ENCODE data around the gene BOLA1. TPM values are rescaled to one million over a fixed set of nuclear protein-coding genes. Genes with fewer than 3 reads are reported as not detected.
"Not testable (repeated sequence)": the region's sequence is repeated elsewhere in the genome, so short reads cannot be mapped to it uniquely, and the experiment has no call there.

BOLA1 gene, protein sequence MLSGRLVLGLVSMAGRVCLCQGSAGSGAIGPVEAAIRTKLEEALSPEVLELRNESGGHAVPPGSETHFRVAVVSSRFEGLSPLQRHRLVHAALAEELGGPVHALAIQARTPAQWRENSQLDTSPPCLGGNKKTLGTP
- total RNA-seq (2014; rRNA removed; shearing (Covaris generic)) (13.4 and 18.4 TPM in 2 replicates), polyA plus RNA-seq (2016; fragmentation: Nextera tagmentation; extraction: Ambion mirVana) (23.1 and 26.2 TPM in 2 replicates)
- long read RNA-seq, transcript BOLA1-202 (2 exons, 859 nt): major isoform, 9 of 12 reads
- long read RNA-seq, partial matches to known transcripts: 1 of 12 reads
- long read RNA-seq, other reads (novel, unspliced or antisense): 1 of 12 reads

DNA sequence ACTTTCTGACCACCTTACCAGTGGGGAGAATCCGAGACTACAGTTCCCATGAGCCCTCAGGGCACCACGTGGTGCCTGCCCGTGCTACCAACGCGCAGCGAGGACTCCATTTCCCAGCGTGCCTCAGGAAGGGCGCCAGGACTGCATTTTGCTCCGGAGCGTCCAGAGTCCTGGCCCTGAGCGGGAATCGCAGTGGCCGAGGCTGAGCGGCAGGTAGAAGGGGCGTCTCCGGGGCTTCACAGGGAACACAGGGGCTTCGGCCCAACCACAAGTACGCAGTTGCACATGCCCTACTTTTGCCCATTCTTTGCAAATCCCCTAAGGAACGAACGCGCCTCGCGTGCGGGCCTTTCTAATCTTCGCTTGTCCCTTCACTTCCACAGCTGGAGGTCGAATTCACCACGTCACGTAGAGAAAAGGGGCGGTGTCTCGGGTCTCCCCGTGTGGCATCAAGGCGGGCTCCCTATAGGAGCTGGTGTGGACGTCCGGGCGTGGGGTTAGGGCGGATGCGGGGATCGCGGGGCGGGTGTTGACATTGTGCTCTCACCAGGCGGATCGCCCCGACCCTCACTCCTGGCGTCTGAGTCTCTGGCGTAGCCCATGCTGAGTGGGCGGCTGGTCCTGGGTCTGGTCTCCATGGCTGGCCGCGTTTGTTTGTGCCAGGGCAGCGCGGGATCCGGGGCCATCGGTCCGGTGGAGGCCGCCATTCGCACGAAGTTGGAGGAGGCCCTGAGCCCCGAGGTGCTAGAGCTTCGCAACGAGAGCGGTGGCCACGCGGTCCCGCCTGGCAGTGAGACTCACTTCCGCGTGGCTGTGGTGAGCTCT is at the start of gene BOLA1:
Gene BOLA1, plus strand, starts transcription at position 109 of the 825 bp plus-strand sequence. Its CDS starts 492 bp downstream, at position 601.
- H3K4me3 Mint-ChIP-seq: peak within 1 kb of the TSS; percentile 77
- peaks cover 4% of the 10 kb centered on the region; the same call in 1 of the 2 replicates for H3K4me1 ChIP-seq (ENCODE audit: insufficient read depth)
- H3K4me1 Mint-ChIP-seq: peaks cover 20% of the 10 kb centered on the region
- H3K4me3 ChIP-seq: peak within 1 kb of the TSS; percentile 68
- no peaks in the 10 kb centered on the region for H3K27me3 ChIP-seq (ENCODE audit: insufficient read depth)
- peak within 1 kb of the TSS; percentile 67 for H2AFZ ChIP-seq
- H3K9me3 Mint-ChIP-seq: no peaks in the 10 kb centered on the region
- peak within 1 kb of the TSS; percentile 84 for H3K4me2 ChIP-seq
- peaks cover 7% of the 10 kb centered on the region; the same call in 2 of the 3 replicates for H3K36me3 Mint-ChIP-seq (ENCODE audit: low read depth)
- peak within 1 kb of the TSS; percentile 72; the same call in 1 of the 2 replicates for H3K27ac ChIP-seq (ENCODE audit: low read depth)
- H3K9me2 ChIP-seq (ENCODE audit: insufficient read depth): peaks cover 4% of the 10 kb centered on the region; the same call in 1 of the 2 replicates
- TF ChIP-seq, protein P1, sequence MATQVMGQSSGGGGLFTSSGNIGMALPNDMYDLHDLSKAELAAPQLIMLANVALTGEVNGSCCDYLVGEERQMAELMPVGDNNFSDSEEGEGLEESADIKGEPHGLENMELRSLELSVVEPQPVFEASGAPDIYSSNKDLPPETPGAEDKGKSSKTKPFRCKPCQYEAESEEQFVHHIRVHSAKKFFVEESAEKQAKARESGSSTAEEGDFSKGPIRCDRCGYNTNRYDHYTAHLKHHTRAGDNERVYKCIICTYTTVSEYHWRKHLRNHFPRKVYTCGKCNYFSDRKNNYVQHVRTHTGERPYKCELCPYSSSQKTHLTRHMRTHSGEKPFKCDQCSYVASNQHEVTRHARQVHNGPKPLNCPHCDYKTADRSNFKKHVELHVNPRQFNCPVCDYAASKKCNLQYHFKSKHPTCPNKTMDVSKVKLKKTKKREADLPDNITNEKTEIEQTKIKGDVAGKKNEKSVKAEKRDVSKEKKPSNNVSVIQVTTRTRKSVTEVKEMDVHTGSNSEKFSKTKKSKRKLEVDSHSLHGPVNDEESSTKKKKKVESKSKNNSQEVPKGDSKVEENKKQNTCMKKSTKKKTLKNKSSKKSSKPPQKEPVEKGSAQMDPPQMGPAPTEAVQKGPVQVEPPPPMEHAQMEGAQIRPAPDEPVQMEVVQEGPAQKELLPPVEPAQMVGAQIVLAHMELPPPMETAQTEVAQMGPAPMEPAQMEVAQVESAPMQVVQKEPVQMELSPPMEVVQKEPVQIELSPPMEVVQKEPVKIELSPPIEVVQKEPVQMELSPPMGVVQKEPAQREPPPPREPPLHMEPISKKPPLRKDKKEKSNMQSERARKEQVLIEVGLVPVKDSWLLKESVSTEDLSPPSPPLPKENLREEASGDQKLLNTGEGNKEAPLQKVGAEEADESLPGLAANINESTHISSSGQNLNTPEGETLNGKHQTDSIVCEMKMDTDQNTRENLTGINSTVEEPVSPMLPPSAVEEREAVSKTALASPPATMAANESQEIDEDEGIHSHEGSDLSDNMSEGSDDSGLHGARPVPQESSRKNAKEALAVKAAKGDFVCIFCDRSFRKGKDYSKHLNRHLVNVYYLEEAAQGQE (IDR thresholded peaks at IDR 0.05; ENCODE audit: unreplicated experiment): peak; percentile 25
- TF ChIP-seq, protein P2, sequence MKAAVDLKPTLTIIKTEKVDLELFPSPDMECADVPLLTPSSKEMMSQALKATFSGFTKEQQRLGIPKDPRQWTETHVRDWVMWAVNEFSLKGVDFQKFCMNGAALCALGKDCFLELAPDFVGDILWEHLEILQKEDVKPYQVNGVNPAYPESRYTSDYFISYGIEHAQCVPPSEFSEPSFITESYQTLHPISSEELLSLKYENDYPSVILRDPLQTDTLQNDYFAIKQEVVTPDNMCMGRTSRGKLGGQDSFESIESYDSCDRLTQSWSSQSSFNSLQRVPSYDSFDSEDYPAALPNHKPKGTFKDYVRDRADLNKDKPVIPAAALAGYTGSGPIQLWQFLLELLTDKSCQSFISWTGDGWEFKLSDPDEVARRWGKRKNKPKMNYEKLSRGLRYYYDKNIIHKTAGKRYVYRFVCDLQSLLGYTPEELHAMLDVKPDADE (IDR thresholded peaks at IDR 0.05): peak; percentile 98
- TF ChIP-seq CREB1 (CRISPR knock-in tag; IDR thresholded peaks at IDR 0.05; ENCODE audit: low read depth) (peak; percentile 85), EZH2 (IDR thresholded peaks at IDR 0.05; ENCODE audit: low read depth, unreplicated experiment) (no peak), POLR2AphosphoS5 (IDR thresholded peaks at IDR 0.05; ENCODE audit: low read depth) (peak; percentile 84)
- H3K79me2 ChIP-seq (replicated peaks; ENCODE audit: insufficient read depth): no peaks in the 10 kb centered on the region
- peak; percentile 99 for DNase-seq (ENCODE audit: low spot score)
- H3K36me3 ChIP-seq (ENCODE audit: insufficient read depth): no peaks in the 10 kb centered on the region
- peak; percentile 95 for ATAC-seq
- peaks cover 19% of the 10 kb centered on the region for H3K27me3 Mint-ChIP-seq (ENCODE audit: insufficient read depth, low read depth, poor library complexity)
- peaks cover 4% of the 10 kb centered on the region; the same call in 1 of the 2 replicates for H3F3A ChIP-seq (replicated peaks; ENCODE audit: low read depth)
- H3K27ac Mint-ChIP-seq: peak within 1 kb of the TSS; percentile 92
- H4K20me1 ChIP-seq (replicated peaks; ENCODE audit: insufficient read depth): no peaks in the 10 kb centered on the region

DNA sequence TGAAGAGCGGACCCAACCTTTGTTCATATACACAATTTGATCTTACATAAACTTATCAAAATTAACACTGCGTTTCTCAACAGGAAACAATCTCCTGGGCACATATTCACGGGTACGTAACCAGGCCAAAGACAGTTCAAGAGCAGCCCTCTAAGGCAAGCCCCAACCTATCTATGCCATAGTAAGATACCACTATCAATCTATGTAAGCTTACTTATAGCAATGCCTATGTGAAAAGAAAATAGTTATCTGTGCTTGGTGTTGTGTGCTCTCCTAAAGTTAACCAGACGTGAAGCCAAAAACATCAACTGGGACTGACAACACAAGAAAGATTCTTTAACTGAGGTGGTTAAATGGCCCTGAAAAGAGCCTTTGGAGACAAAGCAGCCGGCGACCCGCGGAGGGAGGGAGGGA is 49.4 kb upstream of the BOLA1 start:
- H3K4me2 ChIP-seq: peak overlapping the region; percentile 95
- H3K27me3 ChIP-seq (ENCODE audit: insufficient read depth): no peaks in the 10 kb centered on the region
- H2AFZ ChIP-seq: no peak overlapping the region
- H3K79me2 ChIP-seq (replicated peaks; ENCODE audit: insufficient read depth): peaks cover 48% of the 10 kb centered on the region
- H3K4me1 Mint-ChIP-seq: peaks cover 40% of the 10 kb centered on the region
- H3K4me3 Mint-ChIP-seq: peak overlapping the region; percentile 85
- ATAC-seq (no peak), DNase-seq (ENCODE audit: low spot score) (peak; percentile 5)
- TF ChIP-seq EZH2phosphoT487 (IDR thresholded peaks at IDR 0.05; ENCODE audit: unreplicated experiment) (no peak), POLR2AphosphoS5 (IDR thresholded peaks at IDR 0.05; ENCODE audit: low read depth) (no peak)
- peaks cover 14% of the 10 kb centered on the region for H4K20me1 ChIP-seq (replicated peaks; ENCODE audit: insufficient read depth)
- peaks cover 3% of the 10 kb centered on the region; the same call in 1 of the 2 replicates for H3F3A ChIP-seq (replicated peaks; ENCODE audit: low read depth)
- H3K9me2 ChIP-seq (ENCODE audit: insufficient read depth): no peaks in the 10 kb centered on the region
- H3K9me3 Mint-ChIP-seq: no peaks in the 10 kb centered on the region; the same call in 2 of the 3 replicates
- peaks cover 35% of the 10 kb centered on the region for H3K4me1 ChIP-seq (ENCODE audit: insufficient read depth)
- peaks cover 13% of the 10 kb centered on the region for H3K36me3 Mint-ChIP-seq (ENCODE audit: low read depth)
- H3K36me3 ChIP-seq (ENCODE audit: insufficient read depth): no peaks in the 10 kb centered on the region
- peak overlapping the region; percentile 96 for H3K4me3 ChIP-seq
- peak overlapping the region; percentile 93 for H3K27ac ChIP-seq (ENCODE audit: low read depth)
- peak overlapping the region; percentile 94 for H3K27ac Mint-ChIP-seq
- H3K27me3 Mint-ChIP-seq (ENCODE audit: insufficient read depth, low read depth, poor library complexity): peaks cover 19% of the 10 kb centered on the region

DNA sequence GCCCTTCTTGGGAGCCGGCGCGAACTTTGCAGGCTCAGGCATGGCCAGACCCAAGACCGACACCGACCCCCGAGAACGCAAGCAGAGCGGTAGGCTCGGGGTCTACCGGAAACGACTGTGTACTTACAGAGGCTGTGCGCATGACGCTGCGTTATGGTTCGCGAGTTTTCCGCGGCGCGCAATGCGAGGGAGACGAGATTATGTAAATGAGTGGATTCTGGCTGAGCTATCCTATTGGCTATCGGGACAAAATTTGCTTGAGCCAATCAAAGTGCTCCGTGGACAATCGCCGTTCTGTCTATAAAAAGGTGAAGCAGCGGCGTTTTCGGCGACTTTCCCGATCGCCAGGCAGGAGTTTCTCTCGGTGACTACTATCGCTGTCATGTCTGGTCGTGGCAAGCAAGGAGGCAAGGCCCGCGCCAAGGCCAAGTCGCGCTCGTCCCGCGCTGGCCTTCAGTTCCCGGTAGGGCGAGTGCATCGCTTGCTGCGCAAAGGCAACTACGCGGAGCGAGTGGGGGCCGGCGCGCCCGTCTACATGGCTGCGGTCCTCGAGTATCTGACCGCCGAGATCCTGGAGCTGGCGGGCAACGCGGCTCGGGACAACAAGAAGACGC is 48.5 kb upstream of the BOLA1 start:
- ATAC-seq: peak; percentile 45
- not testable (repeated sequence) for H3K27ac ChIP-seq (ENCODE audit: low read depth); DNase-seq (ENCODE audit: low spot score); H3K36me3 ChIP-seq (ENCODE audit: insufficient read depth); H3K27me3 ChIP-seq (ENCODE audit: insufficient read depth); H3K4me3 Mint-ChIP-seq; H3K27ac Mint-ChIP-seq; H3K36me3 Mint-ChIP-seq (ENCODE audit: low read depth); H3K4me3 ChIP-seq; H3F3A ChIP-seq (replicated peaks; ENCODE audit: low read depth); H2AFZ ChIP-seq; H3K4me2 ChIP-seq; H3K9me2 ChIP-seq (ENCODE audit: insufficient read depth); H3K9me3 Mint-ChIP-seq
- Histone ChIP-seq H3K4me1 (ENCODE audit: insufficient read depth) (peaks cover 32% of the 10 kb centered on the region), H3K79me2 (replicated peaks; ENCODE audit: insufficient read depth) (peaks cover 44% of the 10 kb centered on the region), H4K20me1 (replicated peaks; ENCODE audit: insufficient read depth) (peaks cover 14% of the 10 kb centered on the region)
- H3K27me3 Mint-ChIP-seq (ENCODE audit: insufficient read depth, low read depth, poor library complexity): peaks cover 12% of the 10 kb centered on the region
- peaks cover 32% of the 10 kb centered on the region for H3K4me1 Mint-ChIP-seq
